ENCODE measurements around the gene ADARB1.

ADARB1 gene

DNA sequence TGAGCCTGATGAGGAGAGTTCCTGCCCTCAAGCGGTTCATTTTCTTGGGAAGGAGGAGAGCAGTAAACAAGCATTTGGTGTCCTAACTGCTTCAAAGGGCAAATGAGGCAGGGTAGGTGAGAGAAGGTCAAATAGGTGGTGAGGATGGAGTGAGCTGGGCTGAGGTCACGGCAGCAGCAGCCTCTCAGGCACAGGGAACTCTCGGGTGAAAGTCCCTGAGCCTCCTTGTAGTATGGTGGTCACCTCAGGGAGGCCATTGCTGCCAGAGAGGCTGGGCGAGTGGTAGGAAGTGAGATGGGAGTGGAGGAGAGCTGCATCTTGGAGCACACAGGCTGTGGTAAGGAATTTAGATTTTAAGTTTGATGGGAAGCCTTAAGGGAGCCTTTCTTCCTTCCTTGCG is 4.0 kb downstream of the ADARB1 start:
- Histone ChIP-seq H3K36me3 (ENCODE audit: control insufficient read depth, insufficient read depth, low read length) (no peaks in the 10 kb centered on the region), H3K27me3 (replicated peaks; ENCODE audit: control insufficient read depth, insufficient read depth, low read length, poor library complexity, severe bottlenecking) (no peaks in the 10 kb centered on the region), H3K4me3 (ENCODE audit: insufficient read depth, low read depth, low read length, poor library complexity, severe bottlenecking) (no peak overlapping the region), H3K9me3 (ENCODE audit: control insufficient read depth, low read length) (no peaks in the 10 kb centered on the region), H3K4me1 (ENCODE audit: control insufficient read depth, insufficient read depth, low read length, poor library complexity, severe bottlenecking) (peaks cover 61% of the 10 kb centered on the region), H3K27ac (ENCODE audit: insufficient read depth, low read length, poor library complexity, severe bottlenecking) (peak overlapping the region; percentile 63)
- DNase-seq = no peak

DNA sequence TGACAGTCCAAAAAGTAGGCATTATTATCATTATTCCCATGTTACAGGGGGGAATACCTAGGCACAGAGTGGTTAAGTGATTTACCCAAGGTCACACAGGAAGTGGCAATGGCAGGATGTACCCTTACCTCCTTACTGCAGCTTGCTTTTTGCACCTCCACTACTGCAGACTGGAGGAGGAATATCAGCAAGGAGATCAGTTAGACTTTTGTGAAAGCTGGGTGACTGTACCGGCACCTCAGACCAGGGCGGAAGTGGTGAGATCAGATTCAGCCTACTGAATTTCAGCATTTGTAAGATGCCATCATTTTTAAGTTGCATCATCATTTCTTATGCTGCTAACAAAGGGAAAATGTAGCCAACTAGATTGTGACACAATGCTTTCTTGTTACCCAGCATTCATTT is 4.5 kb downstream of the ADARB1 start:
- Histone ChIP-seq H3K27ac (ENCODE audit: insufficient read depth, low read length, poor library complexity, severe bottlenecking) (peak overlapping the region; percentile 74), H3K9me3 (ENCODE audit: control insufficient read depth, low read length) (no peaks in the 10 kb centered on the region), H3K27me3 (replicated peaks; ENCODE audit: control insufficient read depth, insufficient read depth, low read length, poor library complexity, severe bottlenecking) (no peaks in the 10 kb centered on the region), H3K36me3 (ENCODE audit: control insufficient read depth, insufficient read depth, low read length) (no peaks in the 10 kb centered on the region), H3K4me1 (ENCODE audit: control insufficient read depth, insufficient read depth, low read length, poor library complexity, severe bottlenecking) (peaks cover 62% of the 10 kb centered on the region), H3K4me3 (ENCODE audit: insufficient read depth, low read depth, low read length, poor library complexity, severe bottlenecking) (no peak overlapping the region)
- DNase-seq = peak; percentile 70 to 77 (median 72)

DNA sequence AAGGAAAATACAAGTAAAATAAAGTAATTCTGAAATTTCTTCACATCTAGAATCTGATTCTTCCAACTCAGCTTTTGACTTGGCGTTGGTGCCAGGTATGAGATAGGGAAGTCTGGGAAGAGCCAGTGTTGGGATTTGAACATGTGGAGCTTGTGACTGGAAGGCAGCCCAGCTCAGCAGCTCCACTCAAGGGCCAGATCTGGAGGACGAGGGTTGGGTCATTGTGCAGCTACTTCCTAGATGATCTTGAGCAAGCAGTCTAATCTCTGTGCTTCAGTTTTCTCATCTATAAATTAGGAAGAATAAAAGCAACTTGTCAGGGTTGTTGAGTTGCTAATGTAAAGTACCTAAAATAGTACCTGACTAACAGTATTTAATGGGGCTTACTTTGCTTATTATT is 5.0 kb downstream of the ADARB1 start:
- no peaks in the 10 kb centered on the region for H3K9me3 ChIP-seq (ENCODE audit: control insufficient read depth, low read length)
- H3K4me3 ChIP-seq (ENCODE audit: insufficient read depth, low read depth, low read length, poor library complexity, severe bottlenecking) = no peak overlapping the region
- H3K27ac ChIP-seq (ENCODE audit: insufficient read depth, low read length, poor library complexity, severe bottlenecking) = peak overlapping the region; percentile 74
- no peaks in the 10 kb centered on the region for H3K36me3 ChIP-seq (ENCODE audit: control insufficient read depth, insufficient read depth, low read length)
- no peaks in the 10 kb centered on the region for H3K27me3 ChIP-seq (replicated peaks; ENCODE audit: control insufficient read depth, insufficient read depth, low read length, poor library complexity, severe bottlenecking)
- peaks cover 66% of the 10 kb centered on the region for H3K4me1 ChIP-seq (ENCODE audit: control insufficient read depth, insufficient read depth, low read length, poor library complexity, severe bottlenecking)
- no peak for DNase-seq

DNA sequence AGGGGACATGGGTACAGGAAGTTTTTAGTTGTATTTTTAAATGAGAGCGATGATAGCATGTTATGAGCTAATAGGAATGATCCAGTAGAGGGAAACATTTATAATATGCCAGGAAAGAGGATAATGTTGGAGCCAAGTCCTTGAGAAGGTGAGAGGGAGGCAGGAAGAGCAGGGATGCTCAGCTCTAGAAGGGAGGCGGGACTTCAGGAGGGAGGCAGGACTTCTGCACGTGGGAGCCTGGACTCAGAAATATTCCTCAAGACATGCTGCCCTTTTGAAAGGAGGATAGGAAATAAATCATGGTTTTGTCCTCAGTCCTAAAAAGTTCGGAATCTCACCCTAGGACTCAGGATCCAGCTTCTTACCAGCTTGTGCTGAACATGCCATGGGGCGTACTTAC is 5.9 kb downstream of the ADARB1 start:
- peaks cover 73% of the 10 kb centered on the region for H3K4me1 ChIP-seq (ENCODE audit: control insufficient read depth, insufficient read depth, low read length, poor library complexity, severe bottlenecking)
- no peaks in the 10 kb centered on the region for H3K36me3 ChIP-seq (ENCODE audit: control insufficient read depth, insufficient read depth, low read length)
- H3K4me3 ChIP-seq (ENCODE audit: insufficient read depth, low read depth, low read length, poor library complexity, severe bottlenecking) = no peak overlapping the region
- H3K27me3 ChIP-seq (replicated peaks; ENCODE audit: control insufficient read depth, insufficient read depth, low read length, poor library complexity, severe bottlenecking) = no peaks in the 10 kb centered on the region
- no peak for DNase-seq
- H3K9me3 ChIP-seq (ENCODE audit: control insufficient read depth, low read length) = no peaks in the 10 kb centered on the region
- H3K27ac ChIP-seq (ENCODE audit: insufficient read depth, low read length, poor library complexity, severe bottlenecking) = peak overlapping the region; percentile 74

DNA sequence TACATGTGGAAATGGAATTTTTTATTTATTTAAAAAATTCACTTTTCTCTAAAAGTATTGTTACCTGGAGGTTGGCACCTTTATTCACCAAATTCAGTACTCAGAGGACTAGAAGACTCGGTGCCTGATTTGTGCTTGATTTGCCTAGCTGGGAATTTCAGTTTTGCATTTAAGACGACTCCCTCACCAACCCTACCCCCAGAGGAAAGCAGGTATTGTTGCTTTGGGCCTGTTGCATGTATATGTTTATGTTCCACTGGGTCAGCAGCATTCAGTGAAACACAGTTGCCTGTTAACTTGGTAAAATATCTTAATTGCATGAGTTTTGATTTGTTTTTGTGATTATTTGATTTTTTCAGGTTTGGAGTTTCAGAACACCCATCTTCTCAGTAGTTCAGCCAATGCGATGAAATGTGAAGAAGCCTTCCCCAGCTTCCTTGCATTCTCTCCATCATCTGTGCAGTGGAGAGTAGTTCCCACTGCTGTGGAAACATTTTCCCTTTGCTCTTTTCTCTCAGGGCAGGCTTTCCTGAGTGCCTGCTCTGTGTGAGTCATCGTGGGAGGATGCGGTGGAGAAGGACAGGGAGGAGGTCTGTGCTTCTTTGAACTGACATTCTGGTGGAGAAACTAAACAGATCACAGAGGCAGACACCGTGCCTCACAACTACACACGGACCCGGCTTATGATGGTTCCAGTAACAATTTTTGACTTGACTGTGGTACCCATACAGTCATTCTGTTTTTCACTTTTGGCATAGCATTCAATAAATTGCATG is 6.4 kb downstream of the ADARB1 start:
- no peaks in the 10 kb centered on the region for H3K9me3 ChIP-seq (ENCODE audit: control insufficient read depth, low read length)
- H3K27me3 ChIP-seq (replicated peaks; ENCODE audit: control insufficient read depth, insufficient read depth, low read length, poor library complexity, severe bottlenecking) = no peaks in the 10 kb centered on the region
- H3K4me3 ChIP-seq (ENCODE audit: insufficient read depth, low read depth, low read length, poor library complexity, severe bottlenecking) = no peak overlapping the region
- DNase-seq = peak in 2 of 3 donors; percentile 19 to 50
- no peaks in the 10 kb centered on the region for H3K36me3 ChIP-seq (ENCODE audit: control insufficient read depth, insufficient read depth, low read length)
- H3K4me1 ChIP-seq (ENCODE audit: control insufficient read depth, insufficient read depth, low read length, poor library complexity, severe bottlenecking) = peaks cover 78% of the 10 kb centered on the region
- H3K27ac ChIP-seq (ENCODE audit: insufficient read depth, low read length, poor library complexity, severe bottlenecking) = peak overlapping the region; percentile 74

DNA sequence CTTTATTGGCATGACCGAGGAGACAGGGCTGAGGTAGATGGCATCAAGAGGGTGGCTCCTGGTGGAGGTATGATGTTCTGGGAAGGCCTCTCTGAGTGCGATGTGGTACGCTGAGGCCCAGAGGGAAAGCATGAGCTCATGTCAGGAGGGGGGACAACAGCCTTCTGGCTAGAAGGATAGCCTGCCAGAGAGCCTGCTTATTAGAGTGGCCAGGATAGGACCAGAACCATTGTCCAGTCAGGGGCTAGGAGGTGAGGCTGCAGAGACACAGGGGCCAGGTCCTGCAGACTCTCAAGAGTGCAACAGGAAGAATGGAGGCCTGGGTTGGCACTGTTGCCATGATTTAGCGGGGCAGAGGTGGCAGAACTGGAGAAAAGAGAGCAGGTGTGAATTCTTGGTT is 7.3 kb downstream of the ADARB1 start:
- Histone ChIP-seq H3K9me3 (ENCODE audit: control insufficient read depth, low read length) (no peaks in the 10 kb centered on the region), H3K4me3 (ENCODE audit: insufficient read depth, low read depth, low read length, poor library complexity, severe bottlenecking) (no peak overlapping the region), H3K27me3 (replicated peaks; ENCODE audit: control insufficient read depth, insufficient read depth, low read length, poor library complexity, severe bottlenecking) (no peaks in the 10 kb centered on the region), H3K36me3 (ENCODE audit: control insufficient read depth, insufficient read depth, low read length) (no peaks in the 10 kb centered on the region), H3K27ac (ENCODE audit: insufficient read depth, low read length, poor library complexity, severe bottlenecking) (peak overlapping the region; percentile 40), H3K4me1 (ENCODE audit: control insufficient read depth, insufficient read depth, low read length, poor library complexity, severe bottlenecking) (peaks cover 79% of the 10 kb centered on the region)
- no peak for DNase-seq

DNA sequence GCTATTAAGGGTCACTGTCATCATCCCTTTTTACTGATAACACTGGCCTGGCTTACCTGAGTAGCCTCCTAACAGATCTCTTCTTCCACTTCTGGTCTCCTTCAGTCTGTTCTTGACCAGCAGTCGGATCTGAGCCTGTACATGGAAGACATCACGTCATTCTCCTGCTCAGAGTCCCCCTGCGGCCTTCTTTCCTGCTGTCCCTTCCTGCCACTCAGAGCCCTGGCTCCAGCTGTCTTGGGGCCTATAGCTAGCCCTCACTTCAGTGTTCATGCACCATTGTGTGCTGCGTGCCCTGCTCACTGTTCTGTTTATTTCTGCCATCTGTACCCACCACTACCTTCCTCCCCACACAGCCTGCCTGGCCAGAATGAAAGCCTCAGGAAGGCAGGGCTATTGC is 8.4 kb downstream of the ADARB1 start:
- H3K36me3 ChIP-seq (ENCODE audit: control insufficient read depth, insufficient read depth, low read length) = no peaks in the 10 kb centered on the region
- no peaks in the 10 kb centered on the region for H3K9me3 ChIP-seq (ENCODE audit: control insufficient read depth, low read length)
- H3K4me3 ChIP-seq (ENCODE audit: insufficient read depth, low read depth, low read length, poor library complexity, severe bottlenecking) = no peak overlapping the region
- peak overlapping the region; percentile 30 for H3K27ac ChIP-seq (ENCODE audit: insufficient read depth, low read length, poor library complexity, severe bottlenecking)
- no peaks in the 10 kb centered on the region for H3K27me3 ChIP-seq (replicated peaks; ENCODE audit: control insufficient read depth, insufficient read depth, low read length, poor library complexity, severe bottlenecking)
- no peak for DNase-seq
- peaks cover 86% of the 10 kb centered on the region for H3K4me1 ChIP-seq (ENCODE audit: control insufficient read depth, insufficient read depth, low read length, poor library complexity, severe bottlenecking)

DNA sequence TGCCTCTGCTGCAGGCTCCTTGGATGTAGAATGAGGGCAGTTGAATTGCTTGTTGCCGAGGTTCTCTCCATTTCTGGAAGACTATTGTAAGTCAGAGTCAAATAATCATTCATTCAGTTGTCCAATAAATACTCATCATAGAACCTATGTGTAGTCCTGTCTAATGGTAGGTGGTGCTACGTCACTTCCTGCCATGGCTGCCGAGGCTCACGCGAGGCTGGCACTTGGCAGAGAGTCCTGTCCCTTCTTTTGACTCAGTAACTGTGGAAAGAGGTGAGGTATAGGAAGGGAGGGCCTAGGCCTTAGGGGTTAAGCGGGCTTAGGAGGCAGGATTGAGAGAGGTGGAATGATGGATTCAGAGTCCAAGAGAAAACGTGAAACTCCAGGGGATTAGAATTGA is 9.7 kb downstream of the ADARB1 start:
- DNase-seq = no peak
- Histone ChIP-seq H3K27ac (ENCODE audit: insufficient read depth, low read length, poor library complexity, severe bottlenecking) (no peak overlapping the region), H3K27me3 (replicated peaks; ENCODE audit: control insufficient read depth, insufficient read depth, low read length, poor library complexity, severe bottlenecking) (no peaks in the 10 kb centered on the region), H3K4me1 (ENCODE audit: control insufficient read depth, insufficient read depth, low read length, poor library complexity, severe bottlenecking) (peaks cover 87% of the 10 kb centered on the region), H3K36me3 (ENCODE audit: control insufficient read depth, insufficient read depth, low read length) (no peaks in the 10 kb centered on the region), H3K9me3 (ENCODE audit: control insufficient read depth, low read length) (no peaks in the 10 kb centered on the region), H3K4me3 (ENCODE audit: insufficient read depth, low read depth, low read length, poor library complexity, severe bottlenecking) (no peak overlapping the region)

DNA sequence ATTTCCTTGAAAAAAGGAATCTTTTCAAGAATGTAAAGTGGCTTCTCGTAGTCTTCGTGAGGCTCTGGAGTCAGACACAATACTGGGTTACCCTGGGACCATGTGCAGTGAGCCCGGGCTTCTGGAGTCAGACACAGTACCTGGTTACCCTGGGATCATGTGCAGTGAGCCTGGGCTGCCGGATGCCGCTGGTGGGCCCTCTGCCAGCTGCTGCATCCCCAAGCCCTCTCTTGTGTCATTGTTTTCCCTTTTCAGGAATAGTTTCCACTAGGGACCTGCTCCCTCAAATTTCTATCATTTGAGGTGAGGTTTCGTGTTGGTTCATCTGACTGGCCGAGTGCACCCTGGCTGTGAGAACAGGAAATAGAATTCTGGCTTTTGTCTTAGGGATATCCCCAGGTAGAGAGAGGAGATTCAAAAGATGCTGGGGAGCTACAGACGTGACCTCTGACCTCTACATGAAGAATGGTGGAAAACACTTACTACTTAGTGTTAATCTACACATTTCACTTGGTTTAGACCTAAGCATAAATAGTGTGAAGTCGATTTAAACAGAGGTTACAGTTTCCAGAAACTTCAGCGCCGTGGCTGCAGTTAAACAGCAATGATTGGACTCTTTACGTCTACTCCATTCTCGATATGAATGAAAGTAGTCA is 10.6 kb downstream of the ADARB1 start:
- DNase-seq = no peak
- H3K27me3 ChIP-seq (replicated peaks; ENCODE audit: control insufficient read depth, insufficient read depth, low read length, poor library complexity, severe bottlenecking) = no peaks in the 10 kb centered on the region
- H3K4me1 ChIP-seq (ENCODE audit: control insufficient read depth, insufficient read depth, low read length, poor library complexity, severe bottlenecking) = peaks cover 78% of the 10 kb centered on the region
- H3K36me3 ChIP-seq (ENCODE audit: control insufficient read depth, insufficient read depth, low read length) = no peaks in the 10 kb centered on the region
- H3K9me3 ChIP-seq (ENCODE audit: control insufficient read depth, low read length) = no peaks in the 10 kb centered on the region
- H3K27ac ChIP-seq (ENCODE audit: insufficient read depth, low read length, poor library complexity, severe bottlenecking) = peak overlapping the region; percentile 11
- H3K4me3 ChIP-seq (ENCODE audit: insufficient read depth, low read depth, low read length, poor library complexity, severe bottlenecking) = no peak overlapping the region

DNA sequence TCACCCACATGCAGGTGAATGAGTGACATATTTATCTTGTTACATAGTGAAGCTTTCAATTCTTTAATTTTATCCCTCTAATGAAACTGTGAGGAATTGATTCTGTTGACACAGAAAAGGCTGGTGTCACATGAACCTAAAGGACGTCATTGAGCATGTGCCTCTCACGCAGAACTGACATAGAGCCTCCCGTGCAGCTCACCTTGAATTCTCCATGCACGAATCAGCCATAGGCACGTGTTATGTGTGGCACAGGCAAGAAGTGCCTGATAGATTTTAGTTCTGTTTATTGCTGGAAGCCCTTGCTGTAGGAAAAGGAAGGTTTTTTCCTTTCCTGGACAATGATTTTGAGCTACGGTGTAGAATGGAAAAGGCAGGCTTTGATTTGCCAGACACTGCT is 11.3 kb downstream of the ADARB1 start:
- no peak for DNase-seq
- peaks cover 71% of the 10 kb centered on the region for H3K4me1 ChIP-seq (ENCODE audit: control insufficient read depth, insufficient read depth, low read length, poor library complexity, severe bottlenecking)
- H3K27me3 ChIP-seq (replicated peaks; ENCODE audit: control insufficient read depth, insufficient read depth, low read length, poor library complexity, severe bottlenecking) = no peaks in the 10 kb centered on the region
- no peak overlapping the region for H3K4me3 ChIP-seq (ENCODE audit: insufficient read depth, low read depth, low read length, poor library complexity, severe bottlenecking)
- no peaks in the 10 kb centered on the region for H3K9me3 ChIP-seq (ENCODE audit: control insufficient read depth, low read length)
- H3K27ac ChIP-seq (ENCODE audit: insufficient read depth, low read length, poor library complexity, severe bottlenecking) = no peak overlapping the region
- no peaks in the 10 kb centered on the region for H3K36me3 ChIP-seq (ENCODE audit: control insufficient read depth, insufficient read depth, low read length)
